A673 (cell line): ENCODE data around the gene TIGD7.

Experiments
- CTCF ChIP-seq: fragments of 300-800, 200-600 bp; sonication (generic); conservative IDR thresholded peaks from 2 replicates; pipeline ENCODE4 v1.5.1; 2017; ENCODE audit warnings: low read depth, mild to moderate bottlenecking, antibody characterized with exemption, low read length, moderate library complexity, mixed read lengths
- EZH2 ChIP-seq: fragments of 200-600 bp; sonication (generic); IDR thresholded peaks from 2 replicates; pipeline ENCODE4 v1.6.1; 2017; ENCODE audit warnings: borderline replicate concordance, low read depth, mild to moderate bottlenecking, mixed read lengths, antibody characterized with exemption, low read length; ENCODE audit not compliant: poor library complexity, severe bottlenecking

GRCh38 chr16:3274947-3275346 is 30.3 kb downstream of the TIGD7 start:
- TF ChIP-seq CTCF (no peak), EZH2 (no peak)
